Common myeloid progenitor, CD34-positive (primary cell): Measurements from ENCODE around the gene RTP2.

Experiments used
- CTCF ChIA-PET: fragments of 350-600 bp; sonication (Branson Sonifier 250); formaldehyde crosslinking; loops from one replicate; lab custom pipeline; 2021; ENCODE audit warnings: antibody characterized with exemption; lab: Charles Lee
- POLR2A ChIA-PET: fragments of 350-600 bp; sonication (Branson Sonifier 250); formaldehyde crosslinking; loops from one replicate; lab custom pipeline; 2021; ENCODE audit warnings: antibody characterized with exemption; lab: Charles Lee
- DNase-seq, 3 donors: peaks; one replicate each; pipeline versions ENCODE4 v3.0.0 to v3.0.0-alpha.2; 2013
- H3K27ac ChIP-seq, 2 experiments: 1 replicate in 1 of 2; 2 replicates in 1 of 2; pipeline ENCODE4 v1.7.0; 2013; ENCODE audit warnings: inconsistent platforms in 2 of 2, low read length in 2 of 2, mild to moderate bottlenecking in 2 of 2, low read depth in 1 of 2, moderate library complexity in 1 of 2; ENCODE audit not compliant: severe bottlenecking in 2 of 2, insufficient read depth in 1 of 2, poor library complexity in 1 of 2
- H3K27me3 ChIP-seq, 5 experiments: replicated peaks in 2 of 5; 1 replicate in 3 of 5; 2 replicates in 2 of 5; pipeline versions ENCODE4 v1.6.1 to v1.7.0; 2013; ENCODE audit warnings: low read length in 4 of 5, mild to moderate bottlenecking in 2 of 5, moderate library complexity in 2 of 5, inconsistent platforms in 1 of 5; ENCODE audit not compliant: insufficient read depth in 5 of 5, control insufficient read depth in 4 of 5
- H3K36me3 ChIP-seq, 4 experiments: 1 replicate in 2 of 4; 2 replicates in 2 of 4; pipeline versions ENCODE4 v1.6.1 to v1.7.0; 2013; ENCODE audit warnings: low read length in 3 of 4, control low read depth in 1 of 4, mild to moderate bottlenecking in 1 of 4; ENCODE audit not compliant: control insufficient read depth in 4 of 4, insufficient read depth in 4 of 4
- H3K4me1 ChIP-seq, 4 experiments: 1 replicate in 3 of 4; 2 replicates in 1 of 4; pipeline versions ENCODE4 v1.6.1 to v1.7.1; 2013; ENCODE audit warnings: low read length in 3 of 4, mild to moderate bottlenecking in 3 of 4, control low read depth in 1 of 4, inconsistent platforms in 1 of 4, moderate library complexity in 1 of 4; ENCODE audit not compliant: control insufficient read depth in 4 of 4, insufficient read depth in 4 of 4; ENCODE audit errors: control extremely low read depth in 1 of 4
- H3K4me3 ChIP-seq, 7 experiments: 1 replicate in 4 of 7; 2 replicates in 3 of 7; pipeline versions ENCODE4 v1.5.1 to v1.7.0; 2013; ENCODE audit warnings: mild to moderate bottlenecking in 7 of 7, low read length in 6 of 7, moderate library complexity in 6 of 7, inconsistent platforms in 2 of 7, low read depth in 2 of 7, control low read depth in 1 of 7; ENCODE audit not compliant: insufficient read depth in 4 of 7, control insufficient read depth in 1 of 7; ENCODE audit errors: extremely low read depth in 1 of 7
- H3K9me3 ChIP-seq, 5 experiments: 1 replicate in 4 of 5; 2 replicates in 1 of 5; pipeline versions ENCODE4 v1.6.1 to v1.7.1; 2013; ENCODE audit warnings: low read length in 4 of 5, mild to moderate bottlenecking in 2 of 5, inconsistent platforms in 1 of 5, low read depth in 1 of 5, moderate library complexity in 1 of 5; ENCODE audit not compliant: control insufficient read depth in 4 of 5, insufficient read depth in 2 of 5; ENCODE audit errors: control extremely low read depth in 1 of 5
- WGBS: methylation state at CpG from one replicate; pipeline ENCODE4 v1.1.5; 2013; ENCODE audit not compliant: insufficient coverage; 5-methylcytosine and 5-hydroxymethylcytosine counted together

RTP2 gene

DNA sequence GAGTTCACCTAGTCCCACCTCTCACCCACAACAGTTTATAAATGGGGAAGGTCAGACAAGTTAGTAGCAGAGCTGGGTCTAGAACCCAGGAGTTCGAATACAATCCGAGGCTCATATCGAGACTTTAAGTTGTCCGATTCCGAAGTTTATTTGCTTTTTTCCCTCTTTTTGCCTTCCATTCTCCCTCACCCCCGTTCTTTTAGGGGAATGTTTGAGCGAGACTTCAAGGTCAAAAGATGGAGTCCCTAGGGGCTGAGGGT is 35.6 kb upstream of the RTP2 start:
- no peak for DNase-seq
- no peak overlapping the region for H3K27ac ChIP-seq
- CTCF ChIA-PET: interaction anchor here (0.8 to 9.8 kb wide), 17 partner anchors 7 to 1413 kb away, joined by 3 to 332 read pairs (median 5); no protein-coding TSS in a partner anchor
- no peaks in the 10 kb centered on the region for H3K9me3 ChIP-seq
- peak overlapping the region; percentile 70 to 99 (median 86) for H3K4me3 ChIP-seq
- POLR2A ChIA-PET: no interaction called here
- peaks cover 18 to 68% (median 61%) of the 10 kb centered on the region in 4 experiments for H3K4me1 ChIP-seq
- H3K27me3 ChIP-seq: peaks cover 0 to 6% (median 1%) of the 10 kb centered on the region in 5 experiments
- peaks cover 0 to 3% (median 0%) of the 10 kb centered on the region in 4 experiments for H3K36me3 ChIP-seq
- WGBS: 0% methylated on average over 5 of the region's 7 CpGs

DNA sequence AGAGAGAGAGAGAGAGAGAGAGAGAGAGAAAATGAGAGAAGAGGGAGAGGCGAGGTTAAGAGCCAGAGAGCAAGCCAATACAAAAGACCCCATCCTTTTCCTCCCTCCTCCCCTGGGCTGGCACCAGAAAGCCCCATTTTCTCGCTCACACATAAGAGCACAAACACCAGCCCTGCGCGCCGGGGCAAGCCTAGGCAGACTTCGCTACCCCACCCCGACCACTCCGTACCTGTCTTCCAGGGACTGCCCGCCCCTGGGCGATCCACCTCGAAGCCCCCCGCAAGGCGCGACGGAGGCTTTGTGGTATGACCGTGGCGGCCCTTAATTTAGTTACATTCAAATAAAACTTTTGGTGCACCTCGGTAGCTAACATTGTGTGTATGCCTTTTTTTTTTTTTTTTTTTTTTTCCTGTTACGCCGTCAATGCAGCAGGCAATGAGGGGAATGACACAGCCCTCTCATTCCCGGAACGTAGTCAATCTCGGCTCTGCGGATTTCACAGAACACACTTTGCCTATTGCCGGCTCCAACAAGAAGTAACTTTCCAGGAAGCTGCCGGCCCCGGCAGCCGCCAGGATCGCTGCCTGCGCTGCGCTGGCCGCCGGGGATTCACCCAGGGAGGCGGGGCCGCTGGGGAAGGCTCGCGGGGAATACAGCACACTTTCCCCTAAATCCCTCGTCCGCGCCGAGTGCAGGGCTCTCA is 35.2 kb upstream of the RTP2 start:
- peak in 2 of 3 donors; percentile 74 to 79 for DNase-seq
- ChIA-PET POLR2A (no interaction called here), CTCF (interaction anchor here (0.8 to 9.8 kb wide), 15 partner anchors 10 to 1414 kb away, joined by 3 to 332 read pairs (median 5); no protein-coding TSS in a partner anchor)

GRCh38 chr3:187737006-187737367 is 34.6 kb upstream of the RTP2 start:
- H3K4me3 ChIP-seq: peak overlapping the region in 5 of 7 experiments; percentile 83 to 99 (median 91)
- POLR2A ChIA-PET: no interaction called here
- WGBS: 71% methylated on average over 2 of the region's 4 CpGs
- CTCF ChIA-PET: interaction anchor here (0.8 to 9.8 kb wide), 4 partner anchors 10 to 1220 kb away, joined by 3 to 332 read pairs (median 5); no protein-coding TSS in a partner anchor
- H3K27ac ChIP-seq: no peak overlapping the region
- peaks cover 8 to 58% (median 52%) of the 10 kb centered on the region in 4 experiments for H3K4me1 ChIP-seq
- peaks cover 0 to 3% (median 0%) of the 10 kb centered on the region in 4 experiments for H3K36me3 ChIP-seq
- DNase-seq: no peak
- no peaks in the 10 kb centered on the region for H3K9me3 ChIP-seq
- peaks cover 0 to 6% (median 1%) of the 10 kb centered on the region in 5 experiments for H3K27me3 ChIP-seq

More for the DNA sequence above, 35.2 kb upstream of the RTP2 start:
- Histone ChIP-seq H3K4me3 (peak overlapping the region; percentile 70 to 99 (median 86)), H3K27ac (no peak overlapping the region), H3K4me1 (peaks cover 13 to 63% (median 57%) of the 10 kb centered on the region in 4 experiments), H3K9me3 (no peaks in the 10 kb centered on the region), H3K36me3 (peaks cover 0 to 3% (median 0%) of the 10 kb centered on the region in 4 experiments), H3K27me3 (peaks cover 0 to 6% (median 1%) of the 10 kb centered on the region in 5 experiments)
- WGBS: 0% methylated on average over 17 of the region's 41 CpGs

DNA sequence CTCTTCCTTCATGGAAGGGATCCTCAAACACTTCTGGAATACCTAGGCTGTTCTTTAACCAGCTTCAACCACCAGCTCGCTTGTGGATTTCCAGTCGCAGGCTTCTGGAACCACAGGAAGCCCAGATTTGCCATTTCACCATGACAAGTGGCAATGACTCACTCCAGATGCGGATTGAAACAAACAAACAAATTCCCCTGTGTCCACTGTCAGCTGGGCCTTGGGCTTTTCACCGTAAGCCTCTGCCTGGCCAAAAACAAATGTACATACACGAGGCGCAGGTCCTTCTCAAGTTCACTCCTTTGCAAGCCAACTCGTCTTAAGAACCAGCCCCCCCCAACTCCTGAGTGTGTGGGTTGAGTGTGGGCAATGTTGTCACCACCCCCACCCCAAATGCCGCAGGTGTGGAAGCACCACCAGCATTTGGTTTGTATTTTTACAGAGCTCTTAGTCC is 34.1 kb upstream of the RTP2 start:
- Histone ChIP-seq H3K27me3 (peaks cover 0 to 6% (median 1%) of the 10 kb centered on the region in 5 experiments), H3K27ac (no peak overlapping the region), H3K36me3 (peaks cover 0 to 7% (median 0%) of the 10 kb centered on the region in 4 experiments), H3K9me3 (no peaks in the 10 kb centered on the region), H3K4me3 (peak overlapping the region in 1 of 7 experiments; percentile 8), H3K4me1 (peaks cover 5 to 53% (median 47%) of the 10 kb centered on the region in 4 experiments)
- DNase-seq: peak; percentile 61 to 88 (median 86)
- WGBS: 10% methylated on average over 3 of the region's 8 CpGs
- ChIA-PET CTCF (interaction anchor here (0.8 to 9.8 kb wide), 5 partner anchors 9 to 1221 kb away, joined by 3 to 332 read pairs (median 6); no protein-coding TSS in a partner anchor), POLR2A (no interaction called here)

DNA sequence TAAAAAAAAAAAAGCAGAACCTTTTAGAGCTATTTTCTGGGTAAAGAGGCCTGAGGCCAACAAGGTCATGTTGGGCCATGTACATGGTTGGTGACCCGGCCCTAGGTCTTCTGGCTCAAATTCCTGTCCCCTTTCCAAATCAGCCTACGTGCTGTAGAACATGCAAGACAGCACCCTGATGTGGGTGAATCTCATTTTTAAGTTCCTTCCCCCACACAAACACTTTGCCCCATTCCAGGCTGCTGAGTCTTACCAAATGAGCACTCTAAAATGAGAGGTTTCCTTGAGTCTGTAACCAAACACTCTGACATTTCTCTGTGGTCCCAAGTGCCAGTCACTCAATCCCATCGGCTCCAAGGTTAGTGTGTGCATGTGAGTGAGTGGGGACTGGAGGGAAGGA is 33.5 kb upstream of the RTP2 start:
- H3K4me3 ChIP-seq: no peak overlapping the region
- H3K27me3 ChIP-seq: peaks cover 0 to 6% (median 1%) of the 10 kb centered on the region in 5 experiments
- DNase-seq: no peak
- 94% methylated on average over 3 of the region's 3 CpGs for WGBS
- H3K36me3 ChIP-seq: peaks cover 0 to 10% (median under 1%) of the 10 kb centered on the region in 4 experiments
- H3K9me3 ChIP-seq: no peaks in the 10 kb centered on the region
- H3K4me1 ChIP-seq: peaks cover 5 to 47% (median 42%) of the 10 kb centered on the region in 4 experiments
- no peak overlapping the region for H3K27ac ChIP-seq
- ChIA-PET POLR2A (no interaction called here), CTCF (interaction anchor here (1.9 to 9.8 kb wide), 2 partner anchors 17 to 1221 kb away, joined by 6 to 332 read pairs; no protein-coding TSS in a partner anchor)

- Histone ChIP-seq H3K9me3 (no peaks in the 10 kb centered on the region), H3K4me1 (peaks cover 2 to 46% (median 38%) of the 10 kb centered on the region in 4 experiments), H3K4me3 (no peak overlapping the region), H3K36me3 (peaks cover 0 to 10% (median 2%) of the 10 kb centered on the region in 4 experiments), H3K27ac (no peak overlapping the region), H3K27me3 (peaks cover 0 to 6% (median 1%) of the 10 kb centered on the region in 5 experiments)
- no peak for DNase-seq
- CTCF ChIA-PET: interaction anchor here (1.0 to 9.8 kb wide), 3 partner anchors 16 to 1222 kb away, joined by 3 to 332 read pairs (median 6); no protein-coding TSS in a partner anchor
- POLR2A ChIA-PET: no interaction called here
- WGBS: 100% methylated on average over 2 of the region's 3 CpGs
These were observed 33.0 kb upstream of the RTP2 start for GRCh38 chr3:187735383-187735782.
